Left cardiac atrium (tissue), 4 donors: ENCODE data around the gene NFATC4. TPM values are rescaled to one million over a fixed set of nuclear protein-coding genes. Genes with fewer than 3 reads are reported as not detected.
"Not testable (repeated sequence)": the region's sequence is repeated elsewhere in the genome, so short reads cannot be mapped to it uniquely, and the experiment has no call there.

Source experiments
- ATAC-seq, 2 donors: fragments of 200-7000 bp; cut with Tn5 transposase; one replicate each; pipeline ENCODE4 v1.9.1; 2020; ENCODE audit warnings: mild to moderate bottlenecking in 2 of 2, moderate library complexity in 2 of 2
- DNase-seq: peaks from one replicate; pipeline ENCODE4 v3.0.0-alpha.2; 2020
- intact Hi-C, 2 donors: fragments of 100-400 bp; cut with DNase I; formaldehyde crosslinking; loops; one replicate each; pipeline versions ENCODE4 v1.14.1 to v1.15.1; 2022 to 2023
- total RNA-seq, 2 donors: library from RNA; stranded (reverse); fragmentation: NEBNext Ultra II Directional; extraction: Animal tissue kit (Norgen Biotek cat#: 25700); gene quantifications; one replicate each; pipeline ENCODE4 v1.2.1, GENCODE V29; 2021
- donor health status: DM: no; HTN: yes; CAD: no.
- donor health status: DM: no; HTN: yes; CAD: no; lungs with severe emphysema.
- donor health status: DM: yes; HTN: yes; CAD: no.
- donor health status: Dilated cardiomyopathy.

Gene NFATC4
- total RNA-seq, 2 donors from 2014 or later = 23.9 to 30.9 TPM

- intact Hi-C loops = no loop called here
- ATAC-seq (no peak), DNase-seq (no peak)
Measured at GRCh38 chr14:24337144-24337823, 30.7 kb upstream of the NFATC4 start.

GRCh38 chr14:24337824-24338175 lies 30.2 kb upstream of the NFATC4 start:
- DNase-seq (no peak), ATAC-seq (no peak)
- intact Hi-C loops = no loop called here

GRCh38 chr14:24338843-24339242 lies 29.1 kb upstream of the NFATC4 start:
- no peak for DNase-seq
- no peak for ATAC-seq
- intact Hi-C loops = no loop called here

- intact Hi-C loops = no loop called here
- peak; percentile 77 for DNase-seq
- peak; percentile 54 to 72 for ATAC-seq
Measured at GRCh38 chr14:24339284-24340151, 28.5 kb upstream of the NFATC4 start, which contains the start of gene RIPK3. TSS of gene RIPK3 (minus strand) at chr14:24339991. CDS start at chr14:24339826, 165 bp downstream.

- intact Hi-C loops = no loop called here
- DNase-seq (no peak), ATAC-seq (no peak)
Measured at GRCh38 chr14:24340606-24341005, 27.4 kb upstream of the NFATC4 start.

- intact Hi-C loops = no loop called here
- DNase-seq (no peak), ATAC-seq (no peak)
Measured at GRCh38 chr14:24342889-24343288, 25.1 kb upstream of the NFATC4 start.

- intact Hi-C loops = no loop called here
- DNase-seq (no peak), ATAC-seq (no peak)
Measured at GRCh38 chr14:24343795-24344660, 24.0 kb upstream of the NFATC4 start.

GRCh38 chr14:24347134-24347533 lies 20.9 kb upstream of the NFATC4 start:
- DNase-seq (no peak), ATAC-seq (no peak)
- intact Hi-C loops = no loop called here

GRCh38 chr14:24348186-24348585 lies 19.8 kb upstream of the NFATC4 start:
- intact Hi-C loops = no loop called here
- DNase-seq (no peak), ATAC-seq (no peak)

GRCh38 chr14:24349742-24350141 lies 18.2 kb upstream of the NFATC4 start:
- intact Hi-C loops = no loop called here
- ATAC-seq = no peak

GRCh38 chr14:24351517-24351916 lies 16.5 kb upstream of the NFATC4 start:
- DNase-seq (no peak), ATAC-seq (peak; percentile 70 to 74)
- intact Hi-C loops = no loop called here

More at GRCh38 chr14:24349742-24350141, 18.2 kb upstream of the NFATC4 start:
- no peak for DNase-seq

- DNase-seq = no peak
- intact Hi-C loops = no loop called here
- ATAC-seq = peak in 1 of 2 donors; percentile 55
Measured at GRCh38 chr14:24353559-24354481, 14.2 kb upstream of the NFATC4 start.

- intact Hi-C loops, DNase-seq, ATAC-seq: not testable (repeated sequence)
Measured at GRCh38 chr14:24354482-24354825, 13.5 kb upstream of the NFATC4 start.

- no peak for DNase-seq
- ATAC-seq = no peak
- intact Hi-C loops = no loop called here
Measured at GRCh38 chr14:24355009-24355408, 13.0 kb upstream of the NFATC4 start.

GRCh38 chr14:24356208-24356607 lies 11.8 kb upstream of the NFATC4 start:
- intact Hi-C loops = no loop called here
- ATAC-seq (no peak), DNase-seq (no peak)

- intact Hi-C loops = no loop called here
- ATAC-seq (no peak), DNase-seq (no peak)
Measured at GRCh38 chr14:24360281-24360680, 7.7 kb upstream of the NFATC4 start.

GRCh38 chr14:24361326-24361725 lies 6.7 kb upstream of the NFATC4 start:
- intact Hi-C loops = no loop called here
- ATAC-seq = no peak
- DNase-seq = no peak

- intact Hi-C loops = no loop called here
- DNase-seq (no peak), ATAC-seq (no peak)
Measured at GRCh38 chr14:24362241-24362960, 5.6 kb upstream of the NFATC4 start.
